ENCODE data around the gene NCAPD3.

DNA sequence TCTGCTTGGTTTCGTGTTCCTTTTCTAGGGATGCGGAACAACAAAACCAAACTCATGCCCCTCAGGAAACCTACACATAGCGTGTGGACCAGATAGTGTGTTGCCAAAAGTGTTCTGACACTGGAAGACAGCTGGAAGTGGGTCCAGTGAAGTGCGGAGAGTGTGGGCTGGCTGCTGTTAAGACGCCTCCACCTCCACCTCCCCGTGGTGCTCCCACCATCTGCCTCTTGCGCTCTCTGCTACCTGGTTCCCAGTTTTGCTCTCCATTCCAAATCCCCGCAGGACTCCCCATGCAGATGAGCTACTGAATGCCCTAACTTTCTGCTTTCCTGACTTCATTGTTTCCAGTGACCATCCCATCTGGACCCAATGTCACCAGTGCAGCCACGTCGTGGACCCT lies 51.8 kb downstream of the NCAPD3 start:
- TF ChIP-seq, protein P1, sequence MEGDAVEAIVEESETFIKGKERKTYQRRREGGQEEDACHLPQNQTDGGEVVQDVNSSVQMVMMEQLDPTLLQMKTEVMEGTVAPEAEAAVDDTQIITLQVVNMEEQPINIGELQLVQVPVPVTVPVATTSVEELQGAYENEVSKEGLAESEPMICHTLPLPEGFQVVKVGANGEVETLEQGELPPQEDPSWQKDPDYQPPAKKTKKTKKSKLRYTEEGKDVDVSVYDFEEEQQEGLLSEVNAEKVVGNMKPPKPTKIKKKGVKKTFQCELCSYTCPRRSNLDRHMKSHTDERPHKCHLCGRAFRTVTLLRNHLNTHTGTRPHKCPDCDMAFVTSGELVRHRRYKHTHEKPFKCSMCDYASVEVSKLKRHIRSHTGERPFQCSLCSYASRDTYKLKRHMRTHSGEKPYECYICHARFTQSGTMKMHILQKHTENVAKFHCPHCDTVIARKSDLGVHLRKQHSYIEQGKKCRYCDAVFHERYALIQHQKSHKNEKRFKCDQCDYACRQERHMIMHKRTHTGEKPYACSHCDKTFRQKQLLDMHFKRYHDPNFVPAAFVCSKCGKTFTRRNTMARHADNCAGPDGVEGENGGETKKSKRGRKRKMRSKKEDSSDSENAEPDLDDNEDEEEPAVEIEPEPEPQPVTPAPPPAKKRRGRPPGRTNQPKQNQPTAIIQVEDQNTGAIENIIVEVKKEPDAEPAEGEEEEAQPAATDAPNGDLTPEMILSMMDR (conservative IDR thresholded peaks at IDR 0.05) = no peak
- TF ChIP-seq EZH2 (IDR thresholded peaks at IDR 0.05; ENCODE audit: low read depth) = no peak
